Esophagus muscularis mucosa (tissue), 4 donors: ENCODE measurements around the gene DAB2IP. TPM values are rescaled to one million over a fixed set of nuclear protein-coding genes. Genes with fewer than 3 reads are reported as not detected.
A peak's percentile ranks its signal among the peaks of the same experiment; 100 is the strongest.

Source experiments
- DNase-seq: peaks from one replicate; pipeline ENCODE4 v3.0.0-alpha.2; 2017; ENCODE audit errors: extremely low spot score
- H3K27ac ChIP-seq, 4 donors: fragments of 200-600 bp; sonication (generic); replicated peaks in 1 of 4; 1 replicate in 3 of 4; 2 replicates in 1 of 4; pipeline ENCODE4 v1.5.1; 2016 to 2019; ENCODE audit warnings: mild to moderate bottlenecking in 1 of 4
- H3K27me3 ChIP-seq, 4 donors: fragments of 200-600 bp; sonication (generic); one replicate each; pipeline versions ENCODE4 v1.5.1 to v1.6.0; 2016 to 2019
- H3K36me3 ChIP-seq, 4 donors: fragments of 200-600 bp; sonication (generic); one replicate each; pipeline ENCODE4 v1.5.1; 2016 to 2019
- H3K4me1 ChIP-seq, 4 donors: fragments of 200-600 bp; sonication (generic); one replicate each; pipeline ENCODE4 v1.5.1; 2016 to 2019
- H3K4me3 ChIP-seq, 4 donors: fragments of 200-600 bp; sonication (generic); 1 replicate in 2 of 4; 2 replicates in 2 of 4; pipeline ENCODE4 v1.5.1; 2016 to 2019; ENCODE audit warnings: mild to moderate bottlenecking in 4 of 4, moderate library complexity in 1 of 4
- H3K9me3 ChIP-seq, 4 donors: fragments of 200-600 bp; sonication (generic); 1 replicate in 3 of 4; 2 replicates in 1 of 4; pipeline ENCODE4 v1.5.1; 2016 to 2019
- CTCF ChIP-seq, 3 experiments: fragments of 200-600 bp in 2 of 3; fragments of 450-650 bp in 1 of 3; sonication (generic) in 2 of 3; IDR thresholded peaks; one replicate each; pipeline ENCODE4 v1.5.1; 2017 to 2019; ENCODE audit warnings: antibody characterized with exemption in 3 of 3, mild to moderate bottlenecking in 2 of 3, moderate library complexity in 1 of 3
- EP300 ChIP-seq: sonication (generic); formaldehyde crosslinking; IDR thresholded peaks from one replicate; pipeline ENCODE4 v1.6.1; 2017; ENCODE audit warnings: antibody characterized with exemption
- POLR2A ChIP-seq: fragments of 450-650 bp; IDR thresholded peaks from one replicate; pipeline ENCODE4 v1.6.1; 2017; ENCODE audit warnings: antibody characterized with exemption, moderate library complexity, mild to moderate bottlenecking, low read depth
- POLR2AphosphoS5 ChIP-seq, 2 donors: sonication (generic); formaldehyde crosslinking; IDR thresholded peaks; one replicate each; pipeline ENCODE4 v1.6.1; 2017; ENCODE audit warnings: antibody characterized with exemption in 2 of 2
- WGBS: methylation state at CpG from one replicate; pipeline ENCODE4 v1.1.5; 2018; 5-methylcytosine and 5-hydroxymethylcytosine counted together
- intact Hi-C: fragments of 100-400 bp; cut with DNase I; formaldehyde crosslinking; loops from one replicate; pipeline ENCODE4 v1.15.1; 2023
- total RNA-seq, 4 donors: library from RNA; depleted of rRNA; stranded (reverse); fragments of >200 nt; gene quantifications; one replicate each; pipeline versions ENCODE4 v1.1.0 to v1.2.1, GENCODE V29; 2016

DAB2IP gene
- total RNA-seq, 4 donors from 2014 or later = 41.7 to 102 (median 62.4) TPM

GRCh38 chr9:121636341-121636865 lies 15.0 kb upstream of the DAB2IP start:
- peak overlapping the region in 3 of 4 donors; percentile 31 to 39 (median 37) for H3K27ac ChIP-seq
- TF ChIP-seq EP300 (no peak), POLR2AphosphoS5 (IDR thresholded peaks at IDR 0.05) (no peak), POLR2A (no peak), CTCF (IDR thresholded peaks at IDR 0.05) (no peak)
- no peaks in the 10 kb centered on the region for H3K9me3 ChIP-seq
- H3K4me3 ChIP-seq = no peak overlapping the region
- no peaks in the 10 kb centered on the region for H3K27me3 ChIP-seq
- intact Hi-C loops = loop anchor here (5.0 to 10.0 kb wide), 3 partner anchors 46 to 356 kb away; no protein-coding TSS in a partner anchor
- no peak for DNase-seq
- WGBS = 47% methylated on average over 9 of the region's 12 CpGs
- H3K4me1 ChIP-seq = peaks cover 69 to 91% (median 73%) of the 10 kb centered on the region in 4 donors
- no peaks in the 10 kb centered on the region for H3K36me3 ChIP-seq

- 72% methylated on average over 7 of the region's 10 CpGs for WGBS
- no peaks in the 10 kb centered on the region for H3K36me3 ChIP-seq
- intact Hi-C loops = loop anchor here (5.0 to 10.0 kb wide), 3 partner anchors 45 to 355 kb away; no protein-coding TSS in a partner anchor
- no peak for DNase-seq
- TF ChIP-seq CTCF (IDR thresholded peaks at IDR 0.05) (no peak), POLR2A (no peak), POLR2AphosphoS5 (IDR thresholded peaks at IDR 0.05) (no peak), EP300 (no peak)
- peaks cover 72 to 87% (median 74%) of the 10 kb centered on the region in 4 donors for H3K4me1 ChIP-seq
- no peaks in the 10 kb centered on the region for H3K9me3 ChIP-seq
- H3K27ac ChIP-seq = peak overlapping the region in 1 of 4 donors; percentile 39
- H3K27me3 ChIP-seq = no peaks in the 10 kb centered on the region
- no peak overlapping the region for H3K4me3 ChIP-seq
Observed at GRCh38 chr9:121636978-121637712, 14.3 kb upstream of the DAB2IP start.

GRCh38 chr9:121637713-121638220 lies 13.7 kb upstream of the DAB2IP start:
- no peaks in the 10 kb centered on the region for H3K36me3 ChIP-seq
- no peak overlapping the region for H3K4me3 ChIP-seq
- WGBS = 53% methylated on average over 8 of the region's 8 CpGs
- peaks cover 69 to 81% (median 74%) of the 10 kb centered on the region in 4 donors for H3K4me1 ChIP-seq
- no peak for DNase-seq
- H3K27me3 ChIP-seq = no peaks in the 10 kb centered on the region
- no peaks in the 10 kb centered on the region for H3K9me3 ChIP-seq
- intact Hi-C loops = loop anchor here (5.0 to 10.0 kb wide), 3 partner anchors 45 to 355 kb away; no protein-coding TSS in a partner anchor
- no peak for TF ChIP-seq POLR2A
- TF ChIP-seq CTCF (IDR thresholded peaks at IDR 0.05) = no peak
- TF ChIP-seq EP300 = no peak
- no peak for TF ChIP-seq POLR2AphosphoS5 (IDR thresholded peaks at IDR 0.05)
- no peak overlapping the region for H3K27ac ChIP-seq

- peaks cover 68 to 75% (median 71%) of the 10 kb centered on the region in 4 donors for H3K4me1 ChIP-seq
- DNase-seq = no peak
- no peaks in the 10 kb centered on the region for H3K27me3 ChIP-seq
- 96% methylated on average over 8 of the region's 8 CpGs for WGBS
- H3K36me3 ChIP-seq = no peaks in the 10 kb centered on the region
- TF ChIP-seq POLR2AphosphoS5 (IDR thresholded peaks at IDR 0.05) (no peak), POLR2A (no peak), CTCF (IDR thresholded peaks at IDR 0.05) (no peak), EP300 (no peak)
- intact Hi-C loops = loop anchor here (5.0 to 10.0 kb wide), 3 partner anchors 44 to 354 kb away; no protein-coding TSS in a partner anchor
- no peak overlapping the region for H3K27ac ChIP-seq
- no peaks in the 10 kb centered on the region for H3K9me3 ChIP-seq
- no peak overlapping the region for H3K4me3 ChIP-seq
Observed at GRCh38 chr9:121638399-121638798, 13.0 kb upstream of the DAB2IP start.
